ENCODE measurements around the gene NBPF6.

GRCh38 chr1:108503062-108503733 is 53.1 kb downstream of the NBPF6 start:
- TF ChIP-seq, protein P1, sequence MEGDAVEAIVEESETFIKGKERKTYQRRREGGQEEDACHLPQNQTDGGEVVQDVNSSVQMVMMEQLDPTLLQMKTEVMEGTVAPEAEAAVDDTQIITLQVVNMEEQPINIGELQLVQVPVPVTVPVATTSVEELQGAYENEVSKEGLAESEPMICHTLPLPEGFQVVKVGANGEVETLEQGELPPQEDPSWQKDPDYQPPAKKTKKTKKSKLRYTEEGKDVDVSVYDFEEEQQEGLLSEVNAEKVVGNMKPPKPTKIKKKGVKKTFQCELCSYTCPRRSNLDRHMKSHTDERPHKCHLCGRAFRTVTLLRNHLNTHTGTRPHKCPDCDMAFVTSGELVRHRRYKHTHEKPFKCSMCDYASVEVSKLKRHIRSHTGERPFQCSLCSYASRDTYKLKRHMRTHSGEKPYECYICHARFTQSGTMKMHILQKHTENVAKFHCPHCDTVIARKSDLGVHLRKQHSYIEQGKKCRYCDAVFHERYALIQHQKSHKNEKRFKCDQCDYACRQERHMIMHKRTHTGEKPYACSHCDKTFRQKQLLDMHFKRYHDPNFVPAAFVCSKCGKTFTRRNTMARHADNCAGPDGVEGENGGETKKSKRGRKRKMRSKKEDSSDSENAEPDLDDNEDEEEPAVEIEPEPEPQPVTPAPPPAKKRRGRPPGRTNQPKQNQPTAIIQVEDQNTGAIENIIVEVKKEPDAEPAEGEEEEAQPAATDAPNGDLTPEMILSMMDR (IDR thresholded peaks at IDR 0.05; ENCODE audit: low read depth, low read length), result no peak
- TF ChIP-seq POLR2A (IDR thresholded peaks at IDR 0.05; ENCODE audit: extremely low read depth, insufficient read length), result no peak

Measured in NB4 (cell line).